NB4 (cell line): Measurements from ENCODE around the gene GBA3.

Source experiments
- POLR2A ChIP-seq: IDR thresholded peaks from 2 replicates; pipeline ENCODE4 v1.6.1; 2011; ENCODE audit warnings: mild to moderate bottlenecking; ENCODE audit not compliant: insufficient read length; ENCODE audit errors: extremely low read depth
- TF ChIP-seq, protein P1 (sequence below): IDR thresholded peaks from 2 replicates; pipeline ENCODE4 v1.6.1; 2011; ENCODE audit warnings: low read depth, low read length
- TF ChIP-seq, protein P2 (sequence below): IDR thresholded peaks from one replicate; pipeline ENCODE4 v1.5.1; 2012; ENCODE audit warnings: low read depth, low read length

DNA sequence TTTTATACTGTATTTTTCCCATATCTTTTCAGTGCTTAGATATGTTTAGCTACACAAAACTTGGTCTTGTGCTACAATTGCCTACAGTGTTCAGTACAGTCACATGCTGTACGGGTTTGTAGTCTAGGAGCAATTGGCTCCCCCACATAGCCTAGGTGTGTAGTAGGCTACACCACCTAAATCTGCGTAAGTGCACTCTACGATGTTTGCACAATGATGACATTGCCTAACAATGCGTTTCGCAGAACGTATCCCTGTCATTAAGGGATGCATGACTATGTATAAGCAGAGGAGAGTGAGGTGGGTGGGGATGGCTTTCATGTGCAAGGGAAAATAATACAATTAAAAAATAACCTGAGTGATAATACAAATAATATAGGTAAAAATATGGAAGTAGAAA, 131.4 kb downstream of the GBA3 start:
- TF ChIP-seq, protein P1, sequence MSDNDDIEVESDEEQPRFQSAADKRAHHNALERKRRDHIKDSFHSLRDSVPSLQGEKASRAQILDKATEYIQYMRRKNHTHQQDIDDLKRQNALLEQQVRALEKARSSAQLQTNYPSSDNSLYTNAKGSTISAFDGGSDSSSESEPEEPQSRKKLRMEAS: no peak
- no peak for TF ChIP-seq POLR2A
- TF ChIP-seq, protein P2, sequence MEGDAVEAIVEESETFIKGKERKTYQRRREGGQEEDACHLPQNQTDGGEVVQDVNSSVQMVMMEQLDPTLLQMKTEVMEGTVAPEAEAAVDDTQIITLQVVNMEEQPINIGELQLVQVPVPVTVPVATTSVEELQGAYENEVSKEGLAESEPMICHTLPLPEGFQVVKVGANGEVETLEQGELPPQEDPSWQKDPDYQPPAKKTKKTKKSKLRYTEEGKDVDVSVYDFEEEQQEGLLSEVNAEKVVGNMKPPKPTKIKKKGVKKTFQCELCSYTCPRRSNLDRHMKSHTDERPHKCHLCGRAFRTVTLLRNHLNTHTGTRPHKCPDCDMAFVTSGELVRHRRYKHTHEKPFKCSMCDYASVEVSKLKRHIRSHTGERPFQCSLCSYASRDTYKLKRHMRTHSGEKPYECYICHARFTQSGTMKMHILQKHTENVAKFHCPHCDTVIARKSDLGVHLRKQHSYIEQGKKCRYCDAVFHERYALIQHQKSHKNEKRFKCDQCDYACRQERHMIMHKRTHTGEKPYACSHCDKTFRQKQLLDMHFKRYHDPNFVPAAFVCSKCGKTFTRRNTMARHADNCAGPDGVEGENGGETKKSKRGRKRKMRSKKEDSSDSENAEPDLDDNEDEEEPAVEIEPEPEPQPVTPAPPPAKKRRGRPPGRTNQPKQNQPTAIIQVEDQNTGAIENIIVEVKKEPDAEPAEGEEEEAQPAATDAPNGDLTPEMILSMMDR: no peak
